Activated CD4-positive, CD25-positive, alpha-beta regulatory T cell treated with anti-CD3 and anti-CD28 coated beads, Interleukin-2, amount 50 U/mL, for 72 hours (primary cell): Measurements from ENCODE around the gene FRK.
"Not testable (repeated sequence)": the region's sequence is repeated elsewhere in the genome, so short reads cannot be mapped to it uniquely, and the experiment has no call there.

ENCODE experiments used
- DNase-seq: peaks from one replicate; pipeline ENCODE4 v3.0.0; 2021

FRK gene

GRCh38 chr6:116060572-116061283 is at the start of gene FRK:
FRK (minus strand) TSS chr6:116060891; CDS start chr6:116060311, 580 bp downstream.
- no peak for DNase-seq

GRCh38 chr6:116108836-116109235 is 48.1 kb upstream of the FRK start:
- DNase-seq: no peak

GRCh38 chr6:116106146-116106545 is 45.5 kb upstream of the FRK start:
- no peak for DNase-seq

- DNase-seq: no peak
Measured at GRCh38 chr6:116105247-116105646, 44.6 kb upstream of the FRK start.

- DNase-seq: no peak
Measured at GRCh38 chr6:116104636-116105035, 43.9 kb upstream of the FRK start.

GRCh38 chr6:116102873-116103272 is 42.2 kb upstream of the FRK start:
- DNase-seq: no peak

GRCh38 chr6:116101790-116102189 is 41.1 kb upstream of the FRK start:
- no peak for DNase-seq

GRCh38 chr6:116101302-116101718 is 40.6 kb upstream of the FRK start:
- DNase-seq: no peak

- peak; percentile 91 for DNase-seq
Measured at GRCh38 chr6:116100419-116101301, 40.0 kb upstream of the FRK start, which contains the start of gene NT5DC1. NT5DC1 (plus strand) TSS chr6:116100853; CDS start chr6:116100931, 78 bp downstream.

GRCh38 chr6:116099036-116099435 is 38.3 kb upstream of the FRK start:
- DNase-seq: no peak

- DNase-seq: no peak
Measured at GRCh38 chr6:116096979-116097816, 36.5 kb upstream of the FRK start.

- not testable (repeated sequence) for DNase-seq
Measured at GRCh38 chr6:116096048-116096759, 35.5 kb upstream of the FRK start.

- no peak for DNase-seq
Measured at GRCh38 chr6:116094041-116094440, 33.4 kb upstream of the FRK start.

GRCh38 chr6:116090251-116090650 is 29.6 kb upstream of the FRK start:
- no peak for DNase-seq

GRCh38 chr6:116088946-116089345 is 28.3 kb upstream of the FRK start:
- no peak for DNase-seq

- no peak for DNase-seq
Measured at GRCh38 chr6:116087437-116088027, 26.8 kb upstream of the FRK start.

GRCh38 chr6:116084284-116084683 is 23.6 kb upstream of the FRK start:
- no peak for DNase-seq

- no peak for DNase-seq
Measured at GRCh38 chr6:116083052-116083451, 22.4 kb upstream of the FRK start.

- no peak for DNase-seq
Measured at GRCh38 chr6:116078945-116079344, 18.3 kb upstream of the FRK start.

- DNase-seq: no peak
Measured at GRCh38 chr6:116078522-116078921, 17.8 kb upstream of the FRK start.

GRCh38 chr6:116074732-116075390 is 14.2 kb upstream of the FRK start:
- DNase-seq: no peak
